PFSK-1 (cell line): ENCODE measurements around the gene CERS4.
A peak's percentile ranks its signal among the peaks of the same experiment; 100 is the strongest.

ENCODE experiments used
- FOXP2 ChIP-seq: optimal IDR thresholded peaks from 2 replicates; pipeline ENCODE3; 2011; ENCODE audit warnings: borderline replicate concordance, control low read depth, inconsistent platforms; ENCODE audit not compliant: insufficient read depth; ENCODE audit errors: extremely low read length, extremely low read depth
- POLR2AphosphoS5 ChIP-seq: IDR thresholded peaks from 2 replicates; pipeline ENCODE4 v1.6.1; 2012; ENCODE audit warnings: low read depth, mild to moderate bottlenecking, control low read depth, low read length, moderate library complexity
- REST ChIP-seq, 2 experiments: IDR thresholded peaks; 2 replicates each; pipeline versions ENCODE4 v1.6.1 to v1.8.0; 2011 to 2012; ENCODE audit warnings: low read depth in 2 of 2, low read length in 2 of 2, control low read depth in 1 of 2, inconsistent platforms in 1 of 2, mild to moderate bottlenecking in 1 of 2, moderate library complexity in 1 of 2; ENCODE audit not compliant: insufficient read depth in 1 of 2
- SIN3A ChIP-seq: IDR thresholded peaks from 2 replicates; pipeline ENCODE4 v1.6.1; 2012; ENCODE audit warnings: mild to moderate bottlenecking, low read length, moderate library complexity, borderline replicate concordance; ENCODE audit not compliant: insufficient read depth
- TAF1 ChIP-seq: IDR thresholded peaks from 2 replicates; pipeline ENCODE4 v1.6.1; 2012; ENCODE audit warnings: low read length, control low read depth, borderline replicate concordance; ENCODE audit not compliant: insufficient read depth

CERS4 gene

GRCh38 chr19:8240274-8241229 is 31.4 kb downstream of the CERS4 start:
- TF ChIP-seq FOXP2 (peak; percentile 95), REST (IDR thresholded peaks at IDR 0.05; ENCODE audit: insufficient read depth in 1 of 2, low read depth in 2 of 2, low read length in 2 of 2) (peak in 1 of 2 experiments; percentile 83; a peak in 2 of 4 replicates), SIN3A (no peak), POLR2AphosphoS5 (0 out of 2 replicates have a peak, but pooled peaks have one; percentile 28)

GRCh38 chr19:8241646-8242045 is 32.5 kb downstream of the CERS4 start:
- no peak for TF ChIP-seq FOXP2
- TF ChIP-seq REST (IDR thresholded peaks at IDR 0.05; ENCODE audit: insufficient read depth in 1 of 2, low read depth in 2 of 2, low read length in 2 of 2) = no peak
- TF ChIP-seq TAF1 = no peak

GRCh38 chr19:8242211-8242821 is 33.1 kb downstream of the CERS4 start:
- no peak for TF ChIP-seq SIN3A

GRCh38 chr19:8243146-8243545 is 34.0 kb downstream of the CERS4 start:
- TF ChIP-seq REST (IDR thresholded peaks at IDR 0.05; ENCODE audit: insufficient read depth in 1 of 2, low read depth in 2 of 2, low read length in 2 of 2) = no peak
- TF ChIP-seq POLR2AphosphoS5 = no peak
- no peak for TF ChIP-seq FOXP2
- no peak for TF ChIP-seq SIN3A
- no peak for TF ChIP-seq TAF1

GRCh38 chr19:8244442-8244841 is 35.3 kb downstream of the CERS4 start:
- no peak for TF ChIP-seq POLR2AphosphoS5
- no peak for TF ChIP-seq FOXP2
- TF ChIP-seq REST (IDR thresholded peaks at IDR 0.05; ENCODE audit: insufficient read depth in 1 of 2, low read depth in 2 of 2, low read length in 2 of 2) = no peak
- TF ChIP-seq SIN3A = no peak
- TF ChIP-seq TAF1 = no peak
